Measurements from ENCODE around the gene RUFY3.

GRCh38 chr4:70711599-70711998 lies 10.2 kb upstream of the RUFY3 start:
- no peak for TF ChIP-seq CTCF (IDR thresholded peaks at IDR 0.05)
- no peak for TF ChIP-seq POLR2A (IDR thresholded peaks at IDR 0.05)

Measured in testis (tissue), 2 donors.